NCI-H2107 treated with DMSO at 0.1 percent for 48 hours (cell line): ENCODE data around the gene ACOXL.
"Not testable (repeated sequence)": the region's sequence is repeated elsewhere in the genome, so short reads cannot be mapped to it uniquely, and the experiment has no call there.

ENCODE experiments used
- DNase-seq: peaks from one replicate; lab custom pipeline; 2025; ENCODE audit not compliant: unreplicated experiment; lab: John Stamatoyannopoulos, UW

ACOXL gene

DNA sequence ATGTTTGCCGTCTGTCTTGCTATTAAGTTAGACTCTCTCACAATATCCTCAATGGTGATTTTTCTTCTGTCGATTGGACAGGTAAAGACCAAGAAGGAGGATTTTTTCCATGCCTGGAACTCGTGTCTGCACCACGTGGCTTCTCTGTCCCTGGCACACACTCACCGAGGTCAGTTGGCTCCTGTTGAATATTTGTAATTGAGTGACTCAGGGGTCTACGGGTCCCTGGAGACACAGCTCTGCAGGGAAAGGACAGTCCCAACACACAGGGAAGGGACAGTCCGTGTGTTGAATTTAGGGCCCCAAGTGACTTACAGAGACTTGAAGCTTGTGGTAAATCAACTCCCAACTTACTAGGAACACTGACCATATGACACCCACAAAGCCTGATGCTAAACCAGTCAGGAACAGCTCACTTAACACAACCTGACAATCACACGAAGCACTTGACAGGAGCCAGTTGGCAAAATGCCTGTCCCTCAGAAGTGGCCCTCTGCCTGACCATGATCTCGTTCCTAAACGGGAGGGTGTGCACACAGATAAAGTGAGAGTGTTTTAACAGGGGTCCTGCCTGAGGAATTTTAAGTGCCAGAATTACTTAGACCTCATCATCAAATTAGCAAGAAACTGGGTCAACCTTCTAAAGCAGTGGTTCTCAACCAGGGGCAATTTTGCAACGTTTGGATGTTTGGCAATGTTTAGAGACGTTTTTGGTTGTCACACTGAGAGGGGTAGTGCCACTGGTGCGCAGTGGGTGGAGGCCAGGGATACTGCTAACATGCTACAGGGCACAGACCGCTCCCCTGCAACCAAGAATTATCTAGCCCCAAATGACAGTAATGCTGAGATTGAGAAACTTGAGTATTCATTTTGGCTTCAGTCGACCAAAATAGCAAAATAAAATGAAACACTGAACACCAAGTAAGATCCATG lies 299.4 kb downstream of the ACOXL start:
- DNase-seq, result no peak

DNA sequence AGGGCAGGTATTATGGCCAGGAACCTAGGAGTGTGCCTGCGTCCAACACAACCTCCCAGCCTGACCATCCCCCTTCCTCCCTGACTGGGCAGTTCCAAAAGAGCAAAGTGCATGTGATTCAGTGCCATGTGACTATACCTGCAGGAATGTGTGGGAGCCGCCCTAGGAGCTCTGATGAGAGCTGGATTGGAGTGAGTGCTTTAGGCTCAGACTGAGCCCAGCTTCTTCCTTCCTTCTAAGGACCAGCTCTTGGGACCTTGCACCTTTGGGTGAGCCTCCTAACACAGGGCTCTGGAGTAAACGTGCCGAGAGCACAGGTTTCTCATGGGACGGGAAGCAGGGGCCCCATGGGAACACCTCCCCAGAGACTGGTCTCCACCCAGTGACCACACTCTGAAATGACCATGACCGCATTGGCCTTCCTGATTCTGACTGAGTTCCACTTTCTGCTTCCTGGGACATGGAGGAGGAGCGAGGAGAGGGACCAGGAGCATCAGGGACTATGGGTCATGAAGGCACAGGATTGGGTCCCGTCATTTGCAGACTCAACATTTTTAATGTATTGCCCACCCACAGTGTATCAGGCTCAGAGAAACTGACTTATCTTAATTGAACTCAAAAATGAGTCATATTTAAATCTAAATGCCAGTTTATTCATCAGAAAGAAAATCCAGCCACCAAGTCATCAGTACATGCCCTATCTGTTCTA lies 300.5 kb downstream of the ACOXL start:
- no peak for DNase-seq

DNA sequence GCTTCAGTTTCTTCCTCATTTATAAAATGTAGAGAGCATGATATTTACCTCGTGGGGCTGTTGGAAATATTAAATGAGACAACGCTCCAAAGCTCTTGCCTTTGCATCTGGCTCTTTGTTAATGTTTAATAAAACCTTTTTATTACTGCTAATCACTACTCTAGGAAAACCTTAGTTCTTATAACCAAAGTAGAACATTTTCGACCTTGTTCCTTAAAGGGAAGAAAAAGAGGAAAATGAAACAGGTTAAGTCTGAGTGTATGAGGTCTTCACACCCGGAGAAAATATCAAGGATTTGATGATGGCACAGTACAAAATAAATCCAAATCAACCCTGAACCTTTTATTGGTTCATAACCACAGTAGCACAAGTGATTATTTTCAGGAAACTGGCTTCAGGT lies 301.8 kb downstream of the ACOXL start:
- DNase-seq, result no peak

DNA sequence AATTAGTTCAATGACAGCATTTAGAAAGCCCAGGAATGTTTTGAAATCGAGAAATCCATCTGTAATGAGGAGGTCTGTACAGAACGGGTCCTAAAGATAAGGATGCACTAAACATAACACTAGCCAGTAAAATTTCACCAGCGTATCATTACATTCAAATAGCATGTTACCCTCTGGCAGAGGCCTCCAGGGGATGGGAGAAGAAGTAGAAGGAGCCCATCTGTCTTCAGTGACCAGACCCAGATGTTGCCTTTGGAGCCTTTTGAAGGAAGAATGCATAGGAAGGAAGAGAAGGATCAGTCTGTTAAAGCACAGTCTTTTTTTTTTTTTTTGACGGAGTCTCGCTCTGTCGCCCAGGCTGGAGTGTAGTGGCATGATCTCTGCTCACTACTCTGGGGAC lies 302.2 kb downstream of the ACOXL start:
- DNase-seq, result no peak

DNA sequence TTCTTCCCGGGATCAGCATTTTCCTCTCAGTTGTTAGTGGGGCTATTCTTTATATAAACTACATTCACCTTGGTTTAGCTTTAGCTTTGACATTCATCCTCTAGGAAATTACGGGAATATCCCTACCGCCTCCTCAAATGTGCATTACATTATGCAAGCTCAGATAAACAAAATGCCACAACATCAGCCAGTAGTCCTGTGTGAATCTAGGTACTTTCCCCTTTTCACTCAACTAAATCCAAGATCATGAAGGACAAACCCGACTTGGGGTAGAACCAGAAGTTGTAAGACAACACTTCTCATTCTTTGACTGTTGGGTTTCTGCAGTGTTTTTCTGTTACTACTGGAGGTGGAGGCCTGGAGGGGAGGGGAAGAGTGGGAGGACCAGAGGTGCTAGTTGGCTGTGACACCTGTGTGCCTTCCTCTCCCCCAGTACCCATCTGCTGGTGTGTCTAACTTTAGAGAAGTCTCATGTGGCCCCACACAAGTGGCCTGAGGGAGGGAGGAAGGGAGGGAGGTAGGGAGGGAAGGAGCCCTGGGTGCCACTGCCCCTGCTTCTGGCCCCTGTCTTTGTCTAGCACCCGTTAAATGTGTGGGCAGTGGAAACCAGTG lies 303.6 kb downstream of the ACOXL start:
- DNase-seq, result no peak

DNA sequence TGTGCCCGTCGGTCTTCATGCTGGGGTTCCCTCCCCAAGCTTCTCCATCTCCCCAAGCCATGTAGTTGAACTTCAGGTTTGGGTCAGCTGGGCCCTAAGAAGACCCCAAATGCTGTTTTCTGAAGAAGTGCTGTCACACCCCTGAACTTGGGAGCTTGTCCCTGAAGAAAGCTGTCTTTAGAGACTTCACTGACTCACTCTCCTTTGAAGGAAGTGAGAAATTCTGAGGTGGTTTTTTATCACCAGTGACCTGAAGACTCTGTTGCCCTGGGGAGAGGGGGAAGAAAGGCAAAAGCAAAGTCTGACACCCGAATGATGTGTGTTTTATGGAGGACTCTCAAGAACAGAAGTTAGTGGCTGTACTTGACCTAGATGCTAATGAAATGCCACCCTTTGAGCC lies 304.8 kb downstream of the ACOXL start:
- no peak for DNase-seq

DNA sequence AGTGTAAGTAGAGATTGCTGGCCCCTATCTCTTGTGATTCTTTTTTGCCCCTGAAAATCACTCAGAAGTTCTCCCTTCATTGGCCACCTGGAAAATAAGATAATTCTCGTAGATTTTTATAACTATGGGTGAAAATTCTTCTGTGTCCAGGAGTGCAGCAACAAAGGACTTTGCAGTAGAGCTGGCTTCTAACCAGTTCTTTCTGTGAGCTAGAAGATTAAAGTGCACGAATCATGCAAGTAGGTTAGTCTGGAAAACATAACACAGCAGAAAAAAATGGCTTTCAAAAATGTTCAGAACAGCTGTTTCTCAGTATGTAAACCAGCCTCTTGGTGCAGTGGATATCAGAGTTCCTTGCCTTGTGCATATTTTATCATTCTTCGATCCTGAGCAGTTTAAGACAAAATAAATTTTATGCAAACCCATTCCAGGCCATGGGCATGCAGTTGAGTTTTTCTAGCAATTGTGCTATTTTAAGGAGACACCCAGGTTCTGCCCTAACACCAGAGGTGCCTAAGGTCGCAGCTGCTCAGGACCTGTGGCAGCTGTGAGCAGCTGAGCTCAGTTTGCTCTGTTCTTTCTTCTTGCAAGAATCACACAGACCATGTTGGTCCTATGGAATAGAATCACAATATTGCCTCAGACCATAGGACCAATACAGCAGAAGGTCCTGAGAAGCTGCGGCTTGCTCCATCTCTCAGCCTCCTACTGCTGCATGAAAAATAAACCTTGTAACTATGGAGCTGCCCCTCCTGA lies 307.4 kb downstream of the ACOXL start:
- DNase-seq, result no peak

DNA sequence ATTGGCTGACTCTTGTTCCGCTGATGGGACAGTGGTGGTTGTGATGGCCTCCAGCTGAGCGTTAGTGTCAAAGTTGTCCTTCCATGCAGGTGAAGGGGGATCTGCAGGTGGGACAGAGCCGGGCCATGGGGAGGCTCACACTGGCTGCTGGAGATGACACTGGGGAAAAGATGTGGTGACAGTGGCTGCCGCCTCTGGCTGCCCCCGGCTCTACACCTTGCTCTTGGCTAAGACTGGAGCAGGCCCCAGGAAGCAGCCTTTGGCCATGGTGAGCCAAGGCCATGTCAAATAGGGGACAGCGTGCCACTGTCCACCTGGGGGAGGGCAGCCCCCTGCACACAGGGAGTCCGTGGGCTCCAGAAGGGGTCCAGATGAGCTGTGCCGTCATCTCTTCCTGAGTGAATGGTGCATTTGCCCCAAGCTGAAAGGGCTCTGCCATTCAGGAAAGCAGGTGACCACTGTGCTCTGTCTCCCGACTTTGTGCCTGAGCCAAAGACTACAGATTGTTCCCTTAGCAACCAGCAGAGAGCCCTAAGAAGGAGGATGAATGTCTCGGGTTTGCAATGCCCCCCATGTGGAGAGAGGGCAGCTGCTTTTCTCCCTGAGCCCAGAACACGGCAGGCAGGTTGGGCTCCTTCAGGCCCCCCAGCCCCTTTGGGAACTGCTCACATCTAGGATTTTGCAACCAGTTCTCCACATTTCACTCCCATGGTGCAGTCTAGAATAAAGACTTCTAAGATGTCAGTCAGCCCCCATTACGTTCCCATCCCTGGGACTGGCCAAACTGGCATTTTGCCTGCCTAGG lies 309.2 kb downstream of the ACOXL start:
- no peak for DNase-seq

DNA sequence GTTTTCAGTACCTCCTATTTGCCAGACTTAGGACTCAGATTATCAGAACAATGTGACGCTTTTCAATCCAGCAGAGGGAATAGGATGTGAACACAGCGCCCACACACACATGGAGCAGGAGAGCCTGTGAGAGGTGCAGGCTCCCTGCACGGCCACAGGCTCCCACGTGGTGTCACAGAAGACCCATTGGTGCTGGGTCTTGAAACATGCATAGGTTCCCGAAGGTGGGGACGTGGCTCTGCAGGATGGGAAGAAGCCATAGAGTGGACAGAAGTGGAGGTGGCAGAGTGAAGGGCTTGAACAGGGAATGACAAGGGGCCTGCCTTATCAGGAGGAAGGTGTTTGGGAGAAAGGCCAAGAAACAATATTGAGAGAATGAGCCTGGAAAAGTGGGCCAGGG lies 309.9 kb downstream of the ACOXL start:
- no peak for DNase-seq

DNA sequence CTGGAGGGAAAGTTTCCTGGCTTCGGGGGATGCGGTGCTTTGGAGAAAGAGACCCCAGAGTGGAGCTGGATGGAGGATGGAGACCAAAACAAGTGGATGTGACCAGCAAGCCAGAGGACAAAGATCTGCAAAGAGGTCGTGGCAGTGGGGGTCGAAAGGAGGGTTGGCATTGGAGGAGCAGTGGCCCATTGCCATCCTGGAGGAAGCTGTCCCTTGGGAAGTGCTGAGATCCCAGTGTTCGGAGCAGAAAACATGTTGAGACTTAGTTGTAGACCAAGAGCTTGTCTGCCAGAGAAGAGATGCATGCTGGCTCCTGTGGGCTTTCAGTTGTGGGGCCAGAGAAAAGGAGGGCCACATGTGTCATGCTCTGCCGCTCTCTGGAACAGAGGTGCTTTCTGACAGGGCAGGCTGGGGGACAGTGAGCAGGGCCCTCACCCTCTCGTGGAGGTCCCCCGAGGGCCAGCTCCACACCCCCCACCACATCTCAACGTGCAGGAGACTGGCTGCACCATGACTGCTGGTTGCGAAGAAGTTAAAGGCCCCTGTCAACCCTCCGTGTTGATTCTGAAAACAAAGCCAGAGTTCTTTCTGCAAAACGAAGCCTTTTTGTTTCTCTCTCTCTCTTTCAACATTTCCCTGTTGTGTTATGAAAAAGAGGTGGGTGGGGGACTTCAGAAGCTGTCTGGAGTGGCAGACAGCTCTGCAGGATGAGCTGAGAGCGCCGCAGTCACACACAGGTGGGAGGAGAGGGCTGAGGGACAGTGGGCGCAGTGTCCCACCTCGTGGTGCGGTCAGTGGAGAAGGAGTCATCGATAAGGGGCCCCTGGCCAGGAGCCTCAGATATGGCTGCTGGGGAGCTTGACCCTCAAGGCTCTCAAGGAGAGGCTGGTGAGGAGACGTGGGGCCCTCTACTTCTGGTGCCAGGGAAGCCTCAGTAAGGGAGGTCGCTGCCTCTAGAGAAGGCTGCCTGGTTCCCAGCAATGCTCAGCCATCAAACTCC lies 310.7 kb downstream of the ACOXL start:
- no peak for DNase-seq

DNA sequence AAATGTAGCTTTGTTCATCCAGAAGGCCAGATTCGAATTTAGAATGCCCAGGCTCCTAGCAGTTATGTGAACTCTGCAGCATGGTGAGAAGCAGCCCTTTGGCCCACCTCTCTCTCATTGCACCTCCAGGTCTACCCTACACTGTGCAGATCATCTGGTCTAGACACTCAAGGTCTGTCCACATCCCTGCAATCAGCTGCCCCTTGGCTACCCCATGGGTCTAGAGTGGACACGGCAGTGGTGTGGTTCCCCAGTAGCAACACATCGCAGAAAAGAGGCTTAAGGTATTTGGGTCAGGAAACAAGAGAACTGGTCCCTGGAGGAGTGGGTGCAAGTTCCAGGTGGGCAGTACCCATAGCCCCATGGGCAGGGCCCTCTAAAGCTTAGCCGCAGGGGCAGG lies 311.7 kb downstream of the ACOXL start:
- no peak for DNase-seq

DNA sequence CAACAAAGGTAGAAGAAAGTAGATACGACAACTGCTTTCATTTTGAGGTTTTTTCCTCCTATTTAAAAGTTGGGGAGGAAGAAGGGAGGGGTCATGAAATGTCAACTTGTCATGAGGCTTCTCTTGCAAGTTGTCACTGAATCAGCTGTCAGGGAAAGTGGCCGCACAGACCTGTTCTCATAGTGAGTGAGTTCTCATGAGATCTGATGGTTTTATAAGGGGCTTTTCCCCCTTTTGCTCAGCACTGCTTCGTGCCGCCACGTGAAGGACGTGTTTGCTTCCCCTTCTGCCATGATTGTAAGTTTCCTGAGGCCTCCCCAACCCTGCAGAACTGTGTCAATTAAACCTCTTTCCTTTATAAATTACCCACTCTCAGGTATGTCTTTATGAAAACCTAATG lies 312.9 kb downstream of the ACOXL start:
- DNase-seq, result not testable (repeated sequence)

DNA sequence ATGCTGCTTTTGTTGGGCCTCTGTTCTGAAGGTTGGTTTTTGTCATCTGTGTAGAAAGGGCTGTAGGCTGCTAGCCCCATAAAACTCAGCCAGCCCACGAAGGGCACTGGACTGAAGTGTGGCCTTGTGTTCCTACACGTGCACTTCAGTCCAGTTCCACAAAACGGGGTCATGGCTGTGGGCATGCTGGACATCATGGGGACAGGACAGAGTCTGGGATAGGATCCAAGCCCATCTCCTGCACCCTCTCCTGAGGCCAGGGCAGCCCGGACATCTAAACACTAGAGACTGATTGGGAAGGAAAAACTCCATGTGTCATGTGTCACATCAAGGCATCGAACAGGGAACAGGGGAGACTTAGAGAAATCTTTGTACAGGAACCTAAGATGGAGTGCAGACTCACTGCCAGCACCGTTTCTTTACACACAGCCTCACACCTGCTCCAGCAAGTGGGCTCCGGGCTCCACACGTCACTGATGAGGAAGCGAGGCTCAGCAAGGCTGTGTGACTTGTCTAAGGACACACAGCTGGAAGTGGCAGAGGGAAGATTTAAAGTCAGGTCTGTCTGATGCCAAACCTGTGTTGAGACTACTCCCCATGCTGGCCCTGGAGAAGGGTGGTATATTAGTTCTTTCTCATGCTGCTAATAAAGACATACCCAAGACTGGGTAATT lies 313.5 kb downstream of the ACOXL start:
- DNase-seq, result no peak

DNA sequence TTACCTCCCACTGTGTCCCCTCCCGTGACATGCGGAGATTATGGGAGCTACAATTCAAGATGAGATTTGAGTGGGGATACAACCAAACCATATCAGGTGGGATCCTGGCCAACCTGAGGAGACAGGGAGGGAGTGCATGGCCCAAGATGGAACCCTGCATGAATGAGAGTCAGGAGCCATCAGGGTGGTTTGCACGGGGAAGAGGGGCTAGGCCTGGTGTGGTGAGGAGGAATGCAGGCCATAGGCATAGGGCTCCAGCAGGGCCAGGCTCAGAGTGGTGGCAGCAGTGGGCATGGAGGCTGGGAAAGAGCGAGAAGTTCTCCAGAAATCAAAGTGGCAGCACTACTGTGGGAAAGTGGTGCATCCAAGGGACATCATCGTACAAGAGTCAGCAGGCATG lies 314.3 kb downstream of the ACOXL start:
- no peak for DNase-seq

DNA sequence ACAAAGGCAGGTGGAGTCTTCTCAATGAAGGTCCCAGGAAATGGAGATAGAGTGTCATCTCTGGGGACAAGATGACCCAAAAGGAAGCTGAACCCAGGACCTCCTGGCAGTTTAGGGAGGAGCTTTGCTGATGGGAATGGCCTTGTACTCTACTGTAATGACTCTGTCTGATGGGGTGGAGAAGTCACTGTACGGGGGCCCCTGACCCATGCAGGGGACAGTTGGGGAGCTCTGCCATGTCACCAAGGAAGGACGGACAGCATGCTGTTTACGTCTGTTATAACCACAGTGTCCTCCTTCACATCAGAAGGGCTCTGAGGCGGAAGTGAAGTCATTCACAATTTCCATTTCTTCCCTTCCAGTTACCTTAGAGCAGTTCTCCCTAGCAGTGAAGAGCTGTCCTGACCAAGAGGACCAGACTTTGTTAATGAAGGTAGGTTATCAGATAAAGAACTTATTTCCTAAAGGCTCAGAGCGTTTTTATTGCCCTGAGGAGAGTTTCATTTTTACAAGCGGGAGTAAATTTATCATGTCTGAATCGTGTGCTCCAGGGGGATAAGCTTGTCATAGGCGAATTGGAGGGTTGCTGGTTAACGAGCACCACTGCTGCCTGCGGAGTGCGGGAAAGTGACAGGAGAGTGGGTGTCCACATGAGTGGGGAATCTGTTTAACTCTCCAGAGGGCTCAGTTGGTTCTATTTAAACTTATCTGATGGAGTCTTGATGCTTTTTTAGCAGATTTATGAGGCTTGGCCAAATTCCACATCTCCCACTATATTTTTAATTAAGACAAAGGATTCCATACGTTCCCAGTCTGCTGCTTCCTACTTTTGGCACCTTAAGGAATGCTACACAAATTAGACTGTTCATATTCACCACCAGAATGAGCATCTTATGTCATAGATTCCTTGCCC lies 316.7 kb downstream of the ACOXL start:
- DNase-seq, result no peak

DNA sequence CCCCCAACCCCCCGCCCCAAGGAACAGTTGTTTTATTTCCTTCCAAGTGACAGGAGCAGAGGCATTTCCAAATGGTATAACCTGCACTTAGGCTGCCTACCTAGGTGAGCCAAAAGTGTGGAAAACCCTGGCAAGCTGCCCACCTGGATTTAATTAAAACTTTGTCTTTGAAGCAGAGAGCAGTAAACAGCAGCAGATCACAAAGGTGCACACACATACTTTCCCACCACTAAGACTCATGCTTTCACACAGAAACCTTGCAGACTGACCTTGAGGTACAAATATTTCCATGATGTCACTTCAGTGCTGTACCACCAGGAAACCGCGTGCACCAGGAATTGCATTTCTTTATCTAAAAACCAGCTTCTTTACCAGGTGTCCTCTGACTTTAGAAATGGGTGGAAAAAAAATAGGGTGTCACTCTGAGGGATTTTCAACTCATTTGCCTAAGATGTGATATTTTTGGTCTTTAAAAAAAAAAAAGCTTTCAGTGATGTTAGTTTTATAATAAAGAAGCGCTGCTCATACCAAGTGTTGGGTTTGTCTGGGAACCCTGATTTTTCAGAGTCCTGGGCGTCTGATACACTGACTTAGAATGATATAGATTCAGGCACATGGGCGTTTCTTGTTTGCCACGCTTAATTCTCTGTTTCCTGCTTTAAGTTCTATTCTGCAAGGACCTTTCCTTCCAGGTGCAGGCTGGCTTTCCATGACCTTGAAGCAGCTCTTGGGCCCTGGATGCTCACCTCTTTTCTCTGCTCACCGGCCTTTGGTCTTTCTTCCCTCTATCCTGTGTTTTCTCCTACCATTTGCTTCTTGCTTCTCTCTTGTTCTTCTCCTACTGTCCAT lies 317.6 kb downstream of the ACOXL start:
- DNase-seq, result no peak
